ENCODE data around the gene B4GALNT2.
"Not testable (repeated sequence)": the region's sequence is repeated elsewhere in the genome, so short reads cannot be mapped to it uniquely, and the experiment has no call there.

Gene B4GALNT2

GRCh38 chr17:49121696-49122292 is 10.8 kb upstream of the B4GALNT2 start:
- DNase-seq = no peak

GRCh38 chr17:49122566-49122965 is 10.0 kb upstream of the B4GALNT2 start:
- DNase-seq = no peak

GRCh38 chr17:49123061-49123460 is 9.5 kb upstream of the B4GALNT2 start:
- no peak for DNase-seq

GRCh38 chr17:49125449-49125848 is 7.1 kb upstream of the B4GALNT2 start:
- no peak for DNase-seq

- not testable (repeated sequence) for DNase-seq
These were observed 6.2 kb upstream of the B4GALNT2 start for GRCh38 chr17:49126183-49126859.

GRCh38 chr17:49129359-49129950 is 3.1 kb upstream of the B4GALNT2 start:
- DNase-seq = not testable (repeated sequence)

GRCh38 chr17:49130891-49131290 is 1.7 kb upstream of the B4GALNT2 start:
- no peak for DNase-seq

GRCh38 chr17:49132317-49132698 is 261 bp upstream of the B4GALNT2 start:
- DNase-seq = no peak

GRCh38 chr17:49136335-49136734 is 3.8 kb downstream of the B4GALNT2 start:
- no peak for DNase-seq

GRCh38 chr17:49145654-49146053 is 13.1 kb downstream of the B4GALNT2 start:
- DNase-seq = not testable (repeated sequence)

GRCh38 chr17:49146620-49147306 is 14.2 kb downstream of the B4GALNT2 start:
- no peak for DNase-seq

GRCh38 chr17:49148171-49148570 is 15.6 kb downstream of the B4GALNT2 start:
- DNase-seq = no peak

- DNase-seq = no peak
These were observed 19.4 kb downstream of the B4GALNT2 start for GRCh38 chr17:49151996-49152395.

- DNase-seq = no peak
These were observed 23.7 kb downstream of the B4GALNT2 start for GRCh38 chr17:49156256-49156655.

- DNase-seq = no peak
These were observed 25.2 kb downstream of the B4GALNT2 start for GRCh38 chr17:49157784-49158183.

- DNase-seq = no peak
These were observed 30.3 kb downstream of the B4GALNT2 start for GRCh38 chr17:49162866-49163265.

- no peak for DNase-seq
These were observed 32.6 kb downstream of the B4GALNT2 start for GRCh38 chr17:49165143-49165542.

- DNase-seq = no peak
These were observed 36.1 kb downstream of the B4GALNT2 start for GRCh38 chr17:49168706-49169105.

GRCh38 chr17:49170216-49170615 is 37.6 kb downstream of the B4GALNT2 start:
- no peak for DNase-seq

GRCh38 chr17:49170711-49171110 is 38.1 kb downstream of the B4GALNT2 start:
- DNase-seq = not testable (repeated sequence)

GRCh38 chr17:49175978-49176377 is 43.4 kb downstream of the B4GALNT2 start:
- not testable (repeated sequence) for DNase-seq

GRCh38 chr17:49180303-49180702 is 47.7 kb downstream of the B4GALNT2 start:
- no peak for DNase-seq

- DNase-seq = no peak
These were observed 48.5 kb downstream of the B4GALNT2 start for GRCh38 chr17:49180998-49181635.

Data from NCI-H2107 (cell line).